Amygdala (tissue), 56 donors: ENCODE results near the gene CLDN9.

Experiments
- DNase-seq, 56 donors: peaks; one replicate each; lab custom pipeline; 2025; lab: John Stamatoyannopoulos, UW

Gene CLDN9

DNA sequence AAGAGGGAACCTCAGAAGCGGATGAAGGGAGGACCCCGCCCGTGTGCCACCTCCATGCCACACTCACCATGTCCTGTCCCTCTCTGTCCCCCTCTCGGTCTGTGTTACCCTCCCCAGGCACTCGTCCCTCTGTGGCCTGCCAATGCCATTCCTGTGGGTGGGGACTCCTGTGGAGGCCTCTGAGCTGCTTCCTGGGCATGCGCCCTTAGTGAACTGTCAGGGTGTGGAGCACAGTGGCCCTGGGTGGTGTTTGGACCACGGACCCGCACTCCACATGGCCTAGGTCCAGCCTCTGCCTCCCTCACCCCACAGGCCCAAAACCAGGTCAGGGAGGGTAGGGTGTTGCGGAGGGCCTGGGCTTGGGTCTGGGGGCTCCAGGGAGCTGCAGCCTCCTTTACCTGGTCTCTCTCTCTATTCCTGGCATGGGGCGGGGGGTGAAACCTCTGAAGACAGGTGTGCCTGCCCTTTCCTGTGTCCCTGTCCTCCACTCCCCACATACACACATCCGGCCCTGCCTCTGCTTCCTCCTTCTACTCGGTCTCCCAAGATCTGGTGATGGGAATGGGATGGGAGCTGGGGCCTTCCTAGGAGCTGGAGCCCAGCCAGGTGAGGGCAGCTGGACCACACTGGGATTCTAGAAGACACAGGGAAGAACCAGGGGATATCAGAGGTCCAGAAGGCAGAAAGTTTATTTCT lies 21.0 kb upstream of the CLDN9 start:
- no peak for DNase-seq

DNA sequence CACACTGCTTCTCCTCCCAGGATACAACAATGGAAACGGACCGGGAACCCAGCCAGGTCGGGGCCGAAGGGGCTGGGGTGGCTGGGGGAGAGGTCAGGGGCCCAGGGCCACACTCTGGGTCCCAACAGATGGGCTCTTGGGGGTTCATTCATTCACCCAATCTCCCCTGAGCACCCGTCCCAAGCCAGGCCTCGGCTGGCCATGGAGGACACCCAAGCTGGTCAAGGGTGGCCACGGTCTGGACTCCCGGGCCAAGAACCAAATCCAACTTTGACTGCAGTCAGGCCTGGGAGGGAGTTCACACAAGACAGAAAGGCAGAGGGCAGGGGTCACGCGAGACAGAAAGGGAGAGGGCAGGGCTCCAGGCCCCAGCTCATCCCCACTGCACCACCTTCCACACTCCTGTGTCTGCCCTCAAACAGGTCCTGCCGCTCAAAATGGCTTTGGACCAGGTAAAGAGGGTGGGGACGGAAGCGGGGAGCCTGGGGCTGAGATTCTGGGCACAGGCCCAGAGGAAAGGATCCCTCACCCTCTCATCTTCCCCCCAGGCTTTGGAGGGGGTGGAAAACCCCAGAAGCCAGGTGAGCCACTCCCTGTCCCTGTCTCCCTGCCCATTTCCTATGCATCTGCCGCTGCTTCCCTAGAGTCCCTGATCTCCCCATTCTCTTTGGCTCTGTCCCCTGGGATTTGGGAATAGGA lies 20.2 kb upstream of the CLDN9 start:
- no peak for DNase-seq

DNA sequence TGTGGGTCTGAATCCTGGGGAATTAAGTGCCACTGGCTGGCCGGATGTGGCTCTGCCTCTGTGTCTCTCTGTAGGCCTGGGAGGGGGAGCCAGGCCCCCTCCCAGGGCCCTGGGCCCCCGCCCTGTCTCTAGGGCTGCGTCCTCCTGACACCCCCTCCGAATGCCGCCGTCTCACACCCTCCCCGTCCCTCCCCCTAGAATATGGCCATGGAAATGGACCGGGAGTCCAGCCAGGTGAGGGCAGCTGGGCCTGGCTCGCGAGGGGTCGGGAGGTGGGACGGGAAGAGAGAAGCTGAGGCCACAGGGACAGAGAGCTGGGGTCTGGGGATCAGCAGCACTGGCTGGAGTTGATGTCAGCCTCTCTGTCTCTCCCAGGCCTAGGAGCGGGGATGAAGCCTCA lies 16.4 kb upstream of the CLDN9 start:
- DNase-seq = no peak

DNA sequence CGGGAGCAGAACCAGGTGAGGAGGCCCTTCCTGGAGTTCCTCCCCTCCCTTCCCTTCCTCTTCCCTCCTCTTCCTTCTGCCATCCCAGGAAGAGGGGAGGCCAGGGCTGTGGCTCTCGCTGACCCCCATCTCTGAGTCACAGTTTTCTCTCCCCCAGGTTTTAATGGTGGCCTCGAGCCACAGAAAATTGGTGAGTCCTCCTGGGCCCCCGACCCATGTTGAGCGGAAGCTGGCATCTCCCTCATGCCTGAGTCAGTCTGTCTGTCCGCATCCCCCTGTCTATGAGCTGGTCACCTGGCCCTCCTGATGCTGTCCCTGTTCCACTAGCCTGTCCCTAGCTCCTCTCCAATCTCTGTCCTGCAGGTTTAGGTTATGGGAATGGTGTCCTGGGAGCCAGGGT lies 12.8 kb upstream of the CLDN9 start:
- DNase-seq = no peak

DNA sequence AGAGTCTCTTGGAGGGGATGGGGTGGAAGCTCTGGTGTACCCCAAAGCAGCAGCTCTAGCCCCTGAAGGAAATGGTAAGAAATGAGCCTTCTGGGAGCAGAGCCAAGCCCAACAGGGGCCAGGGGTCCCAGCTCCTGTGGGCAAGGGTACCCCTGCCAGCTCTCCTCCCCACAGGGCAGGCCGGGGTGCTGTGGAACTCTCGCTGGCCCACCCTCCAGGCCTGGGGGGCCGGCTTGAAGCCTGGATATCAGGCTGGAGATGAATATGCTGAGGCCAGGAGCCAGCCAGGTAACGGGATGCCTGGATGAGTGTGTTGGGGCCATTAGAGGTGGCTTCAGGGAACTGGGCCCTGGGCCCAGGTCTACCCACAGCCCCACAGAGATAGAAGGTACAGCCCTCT lies 12.2 kb upstream of the CLDN9 start:
- DNase-seq = no peak

DNA sequence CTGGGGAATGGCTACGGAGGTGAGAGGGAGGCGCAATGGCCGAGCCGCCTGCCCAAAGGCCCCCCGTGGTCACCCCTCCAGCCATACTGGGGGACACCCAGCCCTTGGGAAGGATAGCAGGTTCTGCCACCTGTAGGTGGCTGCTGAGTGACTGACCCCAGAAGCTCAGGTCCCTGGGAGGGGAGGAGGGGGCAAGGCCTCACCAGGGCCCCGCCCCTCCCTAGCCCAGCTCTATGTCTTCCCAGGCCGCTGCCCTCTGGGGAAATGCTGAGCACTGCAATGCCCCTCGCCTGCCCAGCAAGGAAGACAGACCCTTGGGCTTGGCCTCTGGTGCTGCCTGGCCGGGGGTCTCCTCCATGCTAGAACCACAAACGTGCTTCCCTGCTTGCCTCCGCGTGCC lies 11.4 kb upstream of the CLDN9 start:
- no peak for DNase-seq

DNA sequence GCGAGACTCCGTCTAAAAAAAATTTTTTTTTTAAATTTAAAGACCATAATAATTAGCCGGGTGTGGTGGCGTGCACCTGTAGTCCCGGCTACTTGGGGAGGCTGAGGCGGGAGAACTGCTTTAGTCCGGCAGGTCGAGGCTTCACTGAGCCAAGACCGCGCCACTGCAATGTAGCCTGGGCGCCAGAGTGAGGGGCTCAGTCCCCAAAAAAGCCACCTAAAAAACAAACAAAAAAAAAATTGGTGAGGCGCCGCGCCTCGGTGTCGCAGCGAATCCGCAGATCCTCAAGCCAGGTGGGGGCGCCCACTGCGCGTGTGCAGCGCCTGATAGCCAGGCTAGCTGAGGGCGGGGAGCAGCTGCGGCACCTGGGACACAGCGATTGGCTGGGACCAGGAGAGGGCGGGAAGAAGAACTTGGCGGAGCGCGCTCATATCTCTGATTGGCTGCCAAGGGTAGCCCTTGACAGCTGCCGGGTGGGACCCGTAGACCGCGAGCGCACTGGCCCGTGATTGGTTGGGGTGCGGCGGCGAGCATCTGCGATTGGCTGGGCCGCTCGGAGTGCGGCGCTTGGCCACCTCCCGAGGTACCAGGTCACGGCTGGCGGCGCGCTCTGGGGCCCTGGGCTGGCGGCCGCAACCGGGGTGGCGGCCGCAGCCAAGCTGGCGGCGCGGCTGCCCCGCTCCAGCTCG lies 9.0 kb upstream of the CLDN9 start:
- peak; percentile 63 to 99 (median 96) for DNase-seq

DNA sequence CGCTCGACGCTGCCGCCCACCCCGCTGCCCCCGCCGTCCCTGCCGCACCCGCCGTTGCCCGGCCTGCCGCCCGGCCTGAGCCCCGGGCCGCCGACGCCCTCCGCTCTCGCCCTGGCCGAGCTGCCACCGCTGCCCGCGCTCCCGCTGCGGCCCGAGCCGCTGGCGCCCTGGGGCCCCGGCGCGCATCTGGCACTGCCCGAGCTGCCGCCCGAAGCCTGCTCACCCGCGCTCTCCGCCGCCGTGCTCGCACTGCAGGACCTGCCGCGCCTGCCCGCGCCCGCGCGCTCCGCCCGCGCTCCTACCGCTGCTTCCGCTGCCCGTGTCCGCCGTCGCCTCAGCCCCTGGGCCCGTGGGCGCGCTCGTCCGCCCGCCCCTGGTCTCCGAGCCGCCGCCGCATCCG lies 8.4 kb upstream of the CLDN9 start:
- DNase-seq = peak in 1 of 56 donors; percentile 33

DNA sequence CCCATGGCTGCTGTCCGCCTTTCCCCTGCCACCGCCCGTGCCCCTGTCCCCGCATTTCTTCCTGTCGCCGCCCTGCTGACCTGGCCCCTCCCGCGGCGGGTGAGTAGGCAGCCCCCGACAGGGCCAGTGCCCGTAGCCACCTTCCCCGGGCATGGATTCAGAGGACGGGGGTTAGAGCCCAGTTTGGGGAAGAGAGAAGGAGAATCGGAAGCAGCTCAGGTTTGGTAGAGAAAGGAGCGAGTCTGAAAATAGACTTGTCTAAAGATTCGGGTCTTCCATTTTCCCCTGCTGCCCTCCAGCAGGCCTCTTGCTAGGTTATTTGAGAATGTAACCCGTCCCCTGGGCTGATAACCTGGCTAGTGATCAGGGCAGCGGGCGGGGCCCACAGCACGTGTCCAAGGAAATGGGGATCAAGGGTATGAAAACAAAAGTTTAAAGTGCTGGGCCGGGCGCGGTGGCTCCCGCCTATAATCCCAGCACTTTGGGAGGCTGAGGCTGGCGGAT lies 7.9 kb upstream of the CLDN9 start:
- no peak for DNase-seq

DNA sequence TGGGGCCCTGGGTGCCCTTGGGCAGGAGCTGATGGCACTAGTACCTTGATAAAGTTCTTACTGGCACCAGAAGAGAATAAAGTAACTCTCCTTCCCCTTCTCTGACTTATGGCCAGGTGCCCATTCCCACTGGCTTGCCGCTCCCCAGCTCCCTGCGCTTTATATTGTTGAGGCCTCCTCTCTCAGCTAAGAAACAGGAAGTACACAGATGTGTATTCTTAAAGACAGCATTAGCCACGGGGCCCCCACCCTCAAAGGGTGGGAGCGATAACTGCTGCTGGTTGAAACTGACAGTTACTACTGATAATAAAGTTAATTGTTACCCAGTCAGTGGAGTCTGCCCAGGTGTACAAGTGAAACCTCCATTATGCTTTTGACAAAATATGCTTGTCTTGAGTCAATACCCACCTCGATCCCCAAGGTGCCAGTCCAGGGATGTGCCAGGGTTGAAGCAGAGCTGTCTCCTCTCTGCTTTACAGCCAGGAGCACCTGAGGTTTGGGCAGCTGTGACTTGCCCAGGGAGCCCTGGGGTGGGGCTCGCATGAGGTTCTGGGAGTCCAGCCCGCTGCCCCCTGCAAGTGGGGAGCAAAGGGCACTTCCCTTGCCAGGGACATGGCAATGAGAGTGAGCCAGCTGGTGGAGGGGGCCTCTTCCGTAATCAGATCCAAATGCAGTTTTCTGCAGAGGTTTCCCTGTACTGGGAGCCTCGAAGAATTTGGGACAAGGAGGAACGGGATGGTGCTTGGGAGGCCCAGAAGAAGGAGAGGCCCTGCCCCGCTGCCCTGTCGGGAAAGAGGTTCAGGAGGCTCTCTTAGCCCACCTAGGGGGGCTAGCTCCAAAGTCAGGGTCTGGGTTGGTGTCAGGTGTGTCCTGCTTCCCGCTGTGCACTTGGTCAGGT lies 5.4 kb upstream of the CLDN9 start:
- DNase-seq = no peak

DNA sequence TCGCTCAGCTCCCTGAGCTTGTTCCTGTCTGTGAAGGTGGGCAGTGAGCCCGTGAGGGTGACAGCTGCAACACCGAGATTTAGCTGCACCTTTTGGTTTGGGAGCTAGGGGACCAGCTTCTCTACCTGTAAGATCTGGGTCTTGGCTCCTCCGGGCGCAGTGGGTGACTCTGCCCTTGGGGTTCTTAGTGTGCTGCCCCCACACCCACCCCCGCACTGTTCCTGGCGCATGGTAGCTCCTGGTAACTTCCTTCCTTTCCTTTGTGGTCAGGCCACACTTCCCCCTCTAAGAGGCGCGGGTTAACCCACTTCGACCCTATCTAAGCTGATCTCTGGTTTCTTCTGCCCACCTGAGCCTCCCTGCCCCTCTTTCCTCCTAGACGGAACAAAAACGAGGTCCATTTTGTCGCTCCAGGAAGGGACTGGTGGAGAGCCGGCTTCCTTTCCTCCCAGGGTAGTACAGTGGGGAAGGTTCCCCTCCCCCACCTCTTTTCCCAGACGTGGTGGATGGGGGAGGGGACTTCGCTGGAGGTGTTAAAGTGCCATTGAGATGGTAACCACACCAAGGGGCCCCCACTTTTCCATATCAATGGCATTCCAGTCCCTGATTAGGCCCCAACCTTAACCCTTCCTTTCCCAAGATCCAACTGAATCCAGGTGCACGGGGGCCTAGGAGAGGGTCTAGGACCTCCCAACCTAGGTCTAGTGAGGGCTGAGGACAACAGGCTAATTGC lies 4.6 kb upstream of the CLDN9 start:
- peak in 8 of 56 donors; percentile 2 to 29 (median 12) for DNase-seq

DNA sequence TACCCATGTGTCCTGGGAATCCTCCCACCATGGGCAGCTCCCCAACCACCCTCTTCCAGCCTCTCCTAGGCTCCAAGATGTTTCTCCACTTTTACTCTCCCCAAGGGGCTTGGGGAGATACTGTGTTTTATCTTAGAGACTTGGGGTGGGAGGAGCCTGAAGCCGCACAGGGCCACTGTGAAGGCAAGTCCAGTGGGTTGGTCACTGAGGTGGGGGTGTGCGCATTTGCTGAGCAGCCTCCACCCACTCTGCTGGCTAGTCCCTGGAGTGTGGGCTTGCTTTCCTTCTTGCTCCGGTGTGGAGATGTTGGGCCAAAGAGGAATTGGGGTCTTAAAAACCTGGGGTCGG lies 4.1 kb upstream of the CLDN9 start:
- no peak for DNase-seq

DNA sequence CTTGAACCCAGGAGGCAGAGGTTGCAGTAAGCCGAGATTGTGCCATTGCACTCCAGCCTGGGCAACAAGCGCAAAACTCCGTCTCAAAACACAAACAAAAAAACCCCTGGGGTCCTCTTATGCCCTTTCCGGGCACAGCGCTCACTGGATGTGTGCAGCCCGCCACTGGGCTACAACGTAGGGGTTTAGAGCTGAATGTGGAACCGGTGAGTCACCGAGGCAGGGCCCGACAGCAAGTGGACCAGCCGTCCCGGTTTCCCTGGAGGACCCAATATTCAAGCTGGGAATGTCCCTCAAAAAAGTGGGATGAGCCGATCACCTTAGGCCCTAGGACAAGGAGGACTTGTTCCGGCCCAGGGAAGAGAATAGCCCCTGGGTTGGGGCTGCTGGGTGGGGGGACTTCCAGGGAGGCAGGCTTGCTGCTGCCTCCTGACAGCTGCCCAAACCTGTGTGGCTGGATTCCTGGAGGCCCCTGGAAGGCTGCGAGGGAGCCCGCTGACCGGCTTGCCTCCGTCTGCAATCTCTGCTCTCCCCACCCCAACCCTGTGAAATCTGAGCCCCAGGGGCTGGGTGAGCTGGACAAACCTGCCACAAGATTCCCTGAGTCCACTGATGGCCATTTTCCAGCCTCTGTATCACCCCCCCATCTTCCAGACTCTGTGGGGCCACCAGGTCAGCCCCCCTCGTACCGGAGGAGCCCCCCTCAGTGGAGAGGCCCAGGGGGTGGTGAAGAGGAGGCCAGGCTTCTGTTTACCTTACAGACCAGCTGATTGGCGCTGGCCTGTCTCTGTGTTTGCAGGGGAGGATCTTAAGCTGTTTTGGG lies 2.9 kb upstream of the CLDN9 start:
- no peak for DNase-seq

DNA sequence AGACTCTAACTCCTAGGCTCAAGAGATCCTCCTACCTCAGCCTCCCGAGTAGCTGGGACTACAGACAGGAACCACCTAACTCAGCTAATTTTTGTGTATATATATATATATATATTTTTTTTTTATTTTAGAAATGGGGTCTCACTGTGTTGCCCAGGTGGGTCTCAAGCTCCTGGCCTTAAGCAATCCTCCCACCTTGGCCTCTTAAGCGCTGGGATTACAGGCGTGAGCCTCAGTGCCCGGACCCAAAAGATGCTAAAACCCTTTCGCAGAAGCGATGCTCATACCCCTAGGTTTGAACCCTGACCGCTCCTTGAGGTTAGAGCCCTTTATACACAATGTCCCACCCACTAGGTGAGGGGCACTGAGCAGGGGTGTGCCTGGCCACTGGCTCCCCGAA lies 2.2 kb upstream of the CLDN9 start:
- no peak for DNase-seq

DNA sequence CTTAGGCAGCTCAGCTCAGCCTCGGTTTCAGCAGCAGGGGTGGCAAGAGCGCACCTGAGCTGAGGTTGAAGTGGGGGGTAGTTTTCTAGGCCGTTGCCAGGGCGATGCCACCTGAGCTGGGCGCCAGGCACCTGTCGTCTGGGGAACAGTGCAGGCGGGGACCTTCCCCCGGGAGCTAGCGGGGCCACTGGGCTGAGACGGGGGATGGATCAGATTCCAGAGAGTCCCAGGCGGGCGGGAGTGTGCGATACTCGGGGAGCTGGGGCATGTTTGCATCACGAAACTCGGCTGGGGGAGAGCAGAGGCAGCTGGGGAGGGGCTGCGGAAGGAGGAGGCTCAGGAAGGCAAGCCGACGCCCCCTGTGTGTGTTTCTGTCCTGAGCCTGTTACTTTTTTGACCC lies 477 bp upstream of the CLDN9 start:
- no peak for DNase-seq

DNA sequence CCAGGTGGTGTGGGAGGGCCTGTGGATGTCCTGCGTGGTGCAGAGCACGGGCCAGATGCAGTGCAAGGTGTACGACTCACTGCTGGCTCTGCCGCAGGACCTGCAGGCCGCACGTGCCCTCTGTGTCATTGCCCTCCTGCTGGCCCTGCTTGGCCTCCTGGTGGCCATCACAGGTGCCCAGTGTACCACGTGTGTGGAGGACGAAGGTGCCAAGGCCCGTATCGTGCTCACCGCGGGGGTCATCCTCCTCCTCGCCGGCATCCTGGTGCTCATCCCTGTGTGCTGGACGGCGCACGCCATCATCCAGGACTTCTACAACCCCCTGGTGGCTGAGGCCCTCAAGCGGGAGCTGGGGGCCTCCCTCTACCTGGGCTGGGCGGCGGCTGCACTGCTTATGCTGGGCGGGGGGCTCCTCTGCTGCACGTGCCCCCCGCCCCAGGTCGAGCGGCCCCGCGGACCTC lies 798 bp downstream of the CLDN9 start:
- DNase-seq = no peak

DNA sequence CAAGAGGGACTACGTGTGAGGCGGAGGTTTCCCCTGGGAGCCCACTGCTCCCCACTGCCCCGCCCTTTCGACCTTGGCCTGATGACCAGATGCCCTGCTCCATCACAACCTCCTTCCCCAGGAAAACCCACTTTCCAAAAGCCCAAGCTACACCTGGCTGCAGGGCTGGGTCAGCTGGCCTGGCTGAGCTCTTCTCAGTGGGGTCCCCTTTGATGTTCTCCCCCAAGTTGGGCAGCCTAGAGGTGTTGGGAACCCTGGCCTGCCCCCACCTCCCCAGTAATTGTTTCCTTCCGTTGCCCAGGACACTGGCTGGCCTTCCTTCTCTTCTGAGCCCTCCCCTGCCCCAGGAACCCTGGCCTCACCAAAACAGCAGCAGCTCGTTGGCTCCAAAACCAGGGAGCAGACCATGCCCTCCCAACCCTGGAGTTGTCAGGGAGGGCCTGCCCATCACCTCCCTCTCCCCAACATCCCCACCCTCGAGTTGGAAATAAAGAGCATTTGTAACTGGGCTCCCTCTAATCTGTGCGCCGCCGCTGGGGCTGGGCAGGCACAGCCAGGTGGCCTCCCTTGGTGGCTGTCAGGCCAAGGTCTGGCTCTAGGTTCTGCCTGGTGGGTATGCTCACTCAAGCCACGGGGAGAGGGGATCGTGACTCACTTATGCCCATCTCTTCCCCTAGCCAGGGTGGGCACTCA lies 1.4 kb downstream of the CLDN9 start:
- no peak for DNase-seq

DNA sequence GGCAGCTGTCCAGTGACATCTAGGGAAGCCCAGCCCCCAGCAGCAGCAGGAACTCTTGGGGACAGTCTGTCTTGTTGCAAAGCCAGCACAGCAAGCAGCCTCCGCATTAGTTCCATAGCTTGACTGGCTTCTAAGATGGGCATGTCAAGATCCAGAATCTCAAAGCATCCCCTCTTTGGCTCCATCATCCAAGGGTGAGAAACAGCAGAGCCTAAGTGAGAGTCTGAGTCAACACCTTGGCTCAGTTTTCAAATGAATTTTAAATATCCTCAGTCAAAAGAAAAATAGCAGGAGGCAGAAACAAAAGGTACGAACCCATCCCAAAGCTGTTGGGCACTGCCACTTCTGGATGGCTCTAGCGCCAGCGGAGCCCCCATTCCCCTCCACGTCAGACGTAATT lies 2.2 kb downstream of the CLDN9 start:
- no peak for DNase-seq
